C4-2B (cell line): ENCODE measurements around the gene TET3.

Experiments used
- ZFX ChIP-seq: fragments of 450-650 bp; IDR thresholded peaks from 2 replicates; pipeline ENCODE4 v1.6.1; 2017
- TF ChIP-seq, protein P1 (sequence below): fragments of 450-650 bp; conservative IDR thresholded peaks from 2 replicates; pipeline ENCODE4 v1.5.1; 2017; ENCODE audit warnings: mild to moderate bottlenecking

DNA sequence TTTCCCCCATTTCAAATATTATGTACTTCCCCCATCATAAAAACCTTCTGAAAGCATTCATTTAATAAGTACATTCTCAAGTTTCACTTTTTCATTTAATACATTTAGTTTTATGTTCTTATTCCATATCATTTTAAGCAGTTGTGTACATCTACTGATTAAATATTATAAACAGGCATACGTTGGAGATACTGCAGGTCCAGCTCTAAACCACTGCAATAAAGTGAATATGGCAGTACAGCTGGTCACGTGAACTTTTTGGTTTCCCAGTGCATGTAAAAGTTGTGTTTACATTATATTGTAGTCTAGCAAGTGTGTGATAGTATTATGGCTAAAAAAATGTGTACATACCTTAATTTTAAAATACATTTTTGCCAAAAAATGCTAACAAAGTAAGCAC lies 48.7 kb downstream of the TET3 start:
- TF ChIP-seq, protein P1, sequence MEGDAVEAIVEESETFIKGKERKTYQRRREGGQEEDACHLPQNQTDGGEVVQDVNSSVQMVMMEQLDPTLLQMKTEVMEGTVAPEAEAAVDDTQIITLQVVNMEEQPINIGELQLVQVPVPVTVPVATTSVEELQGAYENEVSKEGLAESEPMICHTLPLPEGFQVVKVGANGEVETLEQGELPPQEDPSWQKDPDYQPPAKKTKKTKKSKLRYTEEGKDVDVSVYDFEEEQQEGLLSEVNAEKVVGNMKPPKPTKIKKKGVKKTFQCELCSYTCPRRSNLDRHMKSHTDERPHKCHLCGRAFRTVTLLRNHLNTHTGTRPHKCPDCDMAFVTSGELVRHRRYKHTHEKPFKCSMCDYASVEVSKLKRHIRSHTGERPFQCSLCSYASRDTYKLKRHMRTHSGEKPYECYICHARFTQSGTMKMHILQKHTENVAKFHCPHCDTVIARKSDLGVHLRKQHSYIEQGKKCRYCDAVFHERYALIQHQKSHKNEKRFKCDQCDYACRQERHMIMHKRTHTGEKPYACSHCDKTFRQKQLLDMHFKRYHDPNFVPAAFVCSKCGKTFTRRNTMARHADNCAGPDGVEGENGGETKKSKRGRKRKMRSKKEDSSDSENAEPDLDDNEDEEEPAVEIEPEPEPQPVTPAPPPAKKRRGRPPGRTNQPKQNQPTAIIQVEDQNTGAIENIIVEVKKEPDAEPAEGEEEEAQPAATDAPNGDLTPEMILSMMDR: no peak
- no peak for TF ChIP-seq ZFX
